Endodermal cell (in vitro differentiated cells): ENCODE results near the gene OTULIN. TPM values are rescaled to one million over a fixed set of nuclear protein-coding genes. Genes with fewer than 3 reads are reported as not detected.

ENCODE experiments used
- DNase-seq: peaks from one replicate; pipeline ENCODE4 v3.0.0-alpha.2; 2017
- H3K27ac ChIP-seq: 2 replicates; pipeline ENCODE4 v1.5.1; 2013; ENCODE audit warnings: mild to moderate bottlenecking, low read depth, low read length, moderate library complexity
- H3K27me3 ChIP-seq: 2 replicates; pipeline ENCODE4 v1.6.1; 2013; ENCODE audit warnings: mild to moderate bottlenecking, low read length, moderate library complexity; ENCODE audit not compliant: insufficient read depth, control insufficient read depth, poor library complexity, severe bottlenecking
- H3K36me3 ChIP-seq: 2 replicates; pipeline ENCODE4 v1.7.0; 2013; ENCODE audit warnings: mild to moderate bottlenecking, low read length, moderate library complexity; ENCODE audit not compliant: control insufficient read depth, insufficient read depth
- H3K4me1 ChIP-seq: one replicate; pipeline ENCODE4 v1.7.0; 2013; ENCODE audit warnings: low read length; ENCODE audit not compliant: control insufficient read depth, insufficient read depth
- H3K4me3 ChIP-seq: 2 replicates; pipeline ENCODE4 v1.5.1; 2013; ENCODE audit warnings: mild to moderate bottlenecking, low read length, moderate library complexity
- H3K9ac ChIP-seq: 2 replicates; pipeline ENCODE4 v1.6.1; 2013; ENCODE audit warnings: mild to moderate bottlenecking, low read length, moderate library complexity; ENCODE audit not compliant: poor library complexity, severe bottlenecking; ENCODE audit errors: extremely low read depth
- H3K9me3 ChIP-seq: 2 replicates; pipeline ENCODE4 v1.6.1; 2013; ENCODE audit warnings: mild to moderate bottlenecking, low read length, moderate library complexity; ENCODE audit not compliant: control insufficient read depth
- H3K27ac Mint-ChIP-seq: 2 replicates; pipeline ENCODE4 v1.8.0; 2020; ENCODE audit warnings: mixed read lengths
- H3K27me3 Mint-ChIP-seq: 2 replicates; pipeline ENCODE4 v1.8.0; 2021; ENCODE audit warnings: mild to moderate bottlenecking, mixed read lengths; ENCODE audit not compliant: insufficient read depth
- H3K36me3 Mint-ChIP-seq: 2 replicates; pipeline ENCODE4 v1.8.0; 2020; ENCODE audit warnings: low read depth, mixed read lengths
- H3K4me1 Mint-ChIP-seq: 2 replicates; pipeline ENCODE4 v1.8.0; 2020; ENCODE audit warnings: mixed read lengths
- H3K4me3 Mint-ChIP-seq: 2 replicates; pipeline ENCODE4 v1.8.0; 2020; ENCODE audit warnings: mild to moderate bottlenecking, moderate library complexity, mixed read lengths
- H3K9me3 Mint-ChIP-seq: 2 replicates; pipeline ENCODE4 v1.8.0; 2020; ENCODE audit warnings: mild to moderate bottlenecking, mixed read lengths
- WGBS, 2 experiments: methylation state at CpG; one replicate each; pipeline versions ENCODE4 v1.1.5 to v1.1.7; 2013; ENCODE audit warnings: missing lambda C conversion rate in 2 of 2, mixed read lengths in 1 of 2; ENCODE audit not compliant: insufficient coverage in 1 of 2, insufficient read length in 1 of 2; 5-methylcytosine and 5-hydroxymethylcytosine counted together
- total RNA-seq, 2 donors: library from RNA; stranded (reverse); fragmentation: NEBNext Ultra II Directional in 1 of 2; extraction: Animal tissue kit (Norgen Biotek cat#: 25700) in 1 of 2; gene quantifications; 2 replicates in 1 of 2; 3 replicates in 1 of 2; pipeline ENCODE4 v1.2.1, GENCODE V29; 2021
- TF ChIP-seq, protein P1 (sequence below): fragments of 200-600 bp; sonication (generic); conservative IDR thresholded peaks from 2 replicates; pipeline ENCODE4 v1.5.0; 2021; ENCODE audit warnings: antibody characterized with exemption, mild to moderate bottlenecking

Gene OTULIN
- total RNA-seq, 2 donors from 2014 or later: 36.4 to 43.2 TPM

DNA sequence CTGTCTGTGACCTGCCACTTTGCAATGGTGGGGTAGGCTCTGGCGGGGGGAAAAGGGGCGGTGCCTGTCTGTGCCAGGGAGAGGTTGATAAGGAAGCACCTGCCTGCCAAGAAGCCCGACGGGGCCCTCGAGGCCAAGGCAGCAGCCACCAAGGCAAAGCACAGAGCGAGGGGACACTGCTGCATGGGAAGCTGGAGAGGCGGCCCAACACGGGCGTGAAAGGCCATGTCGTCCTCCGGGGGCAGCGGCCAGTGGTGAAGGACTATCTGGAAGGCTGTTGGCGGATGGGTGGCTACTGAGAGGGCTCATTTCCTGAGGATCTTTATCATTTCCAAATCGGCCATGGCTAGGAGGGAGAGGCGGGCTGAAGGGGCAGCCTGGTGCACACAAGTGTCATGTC is 66.4 kb downstream of the OTULIN start:
- H3K4me1 Mint-ChIP-seq: peaks cover 33% of the 10 kb centered on the region
- no peak overlapping the region for H3K27ac ChIP-seq
- no peak overlapping the region for H3K27ac Mint-ChIP-seq
- H3K4me1 ChIP-seq: peaks cover 17% of the 10 kb centered on the region
- H3K36me3 Mint-ChIP-seq: no peaks in the 10 kb centered on the region
- WGBS, 2 experiments: 93 to 97% methylated on average over 7 to 15 of the region's 15 CpGs
- H3K36me3 ChIP-seq: no peaks in the 10 kb centered on the region
- H3K9me3 Mint-ChIP-seq: no peaks in the 10 kb centered on the region
- no peaks in the 10 kb centered on the region for H3K27me3 ChIP-seq
- H3K4me3 ChIP-seq: no peak overlapping the region
- H3K9me3 ChIP-seq: no peaks in the 10 kb centered on the region
- no peak overlapping the region for H3K9ac ChIP-seq
- DNase-seq: no peak
- TF ChIP-seq, protein P1, sequence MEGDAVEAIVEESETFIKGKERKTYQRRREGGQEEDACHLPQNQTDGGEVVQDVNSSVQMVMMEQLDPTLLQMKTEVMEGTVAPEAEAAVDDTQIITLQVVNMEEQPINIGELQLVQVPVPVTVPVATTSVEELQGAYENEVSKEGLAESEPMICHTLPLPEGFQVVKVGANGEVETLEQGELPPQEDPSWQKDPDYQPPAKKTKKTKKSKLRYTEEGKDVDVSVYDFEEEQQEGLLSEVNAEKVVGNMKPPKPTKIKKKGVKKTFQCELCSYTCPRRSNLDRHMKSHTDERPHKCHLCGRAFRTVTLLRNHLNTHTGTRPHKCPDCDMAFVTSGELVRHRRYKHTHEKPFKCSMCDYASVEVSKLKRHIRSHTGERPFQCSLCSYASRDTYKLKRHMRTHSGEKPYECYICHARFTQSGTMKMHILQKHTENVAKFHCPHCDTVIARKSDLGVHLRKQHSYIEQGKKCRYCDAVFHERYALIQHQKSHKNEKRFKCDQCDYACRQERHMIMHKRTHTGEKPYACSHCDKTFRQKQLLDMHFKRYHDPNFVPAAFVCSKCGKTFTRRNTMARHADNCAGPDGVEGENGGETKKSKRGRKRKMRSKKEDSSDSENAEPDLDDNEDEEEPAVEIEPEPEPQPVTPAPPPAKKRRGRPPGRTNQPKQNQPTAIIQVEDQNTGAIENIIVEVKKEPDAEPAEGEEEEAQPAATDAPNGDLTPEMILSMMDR: peak; percentile 35
- H3K4me3 Mint-ChIP-seq: no peak overlapping the region
- H3K27me3 Mint-ChIP-seq: no peaks in the 10 kb centered on the region

DNA sequence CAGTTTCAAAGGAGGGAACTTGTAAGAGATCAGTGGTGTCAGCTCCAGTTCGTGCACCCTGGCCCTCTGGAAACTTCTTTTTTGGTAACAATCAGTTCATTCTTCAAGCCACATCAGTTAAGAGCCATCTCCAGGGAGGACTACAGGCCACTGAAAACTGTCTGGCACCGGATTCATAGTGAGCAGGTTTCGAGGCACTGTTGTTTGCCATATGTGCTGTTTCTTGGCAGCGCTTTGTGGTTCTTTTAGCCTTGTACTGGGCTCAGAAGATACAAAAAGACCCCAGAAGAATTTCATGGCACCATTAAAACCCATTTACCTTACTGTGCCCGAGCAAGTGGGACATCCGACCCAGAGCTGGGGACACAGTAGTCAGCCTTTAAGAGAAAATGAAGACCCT is 68.5 kb downstream of the OTULIN start:
- no peak overlapping the region for H3K4me3 Mint-ChIP-seq
- DNase-seq: no peak
- H3K9ac ChIP-seq: no peak overlapping the region
- no peaks in the 10 kb centered on the region for H3K36me3 Mint-ChIP-seq
- H3K4me1 Mint-ChIP-seq: peaks cover 18% of the 10 kb centered on the region
- no peaks in the 10 kb centered on the region for H3K9me3 Mint-ChIP-seq
- no peaks in the 10 kb centered on the region for H3K9me3 ChIP-seq
- TF ChIP-seq, protein P1: no peak
- no peak overlapping the region for H3K27ac Mint-ChIP-seq
- no peak overlapping the region for H3K27ac ChIP-seq
- no peaks in the 10 kb centered on the region for H3K36me3 ChIP-seq
- peaks cover 8% of the 10 kb centered on the region for H3K4me1 ChIP-seq
- 89 to 100% methylated on average over 4 to 6 of the region's 6 CpGs for WGBS, 2 experiments
- no peak overlapping the region for H3K4me3 ChIP-seq
- no peaks in the 10 kb centered on the region for H3K27me3 ChIP-seq
- no peaks in the 10 kb centered on the region for H3K27me3 Mint-ChIP-seq

DNA sequence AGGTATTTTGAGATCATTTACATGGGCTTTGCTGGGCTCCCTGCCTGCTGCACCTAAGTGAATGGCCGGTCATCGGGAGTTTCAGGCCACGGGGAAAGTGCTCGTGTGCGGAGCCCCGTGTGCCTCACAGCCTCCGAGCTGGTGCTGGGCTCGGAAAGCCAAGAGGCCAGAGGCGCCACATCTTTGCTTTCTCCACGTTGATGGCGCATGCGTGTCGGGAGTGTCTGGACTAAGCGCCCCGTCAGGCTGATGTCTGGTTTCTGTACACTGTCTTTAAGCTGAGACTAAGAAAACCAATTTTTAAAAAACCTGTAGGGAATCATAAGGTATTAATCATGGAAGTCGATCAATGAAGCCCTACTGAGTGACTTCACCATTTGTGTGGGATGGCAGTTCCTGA is 69.1 kb downstream of the OTULIN start:
- no peaks in the 10 kb centered on the region for H3K36me3 ChIP-seq
- H3K4me1 Mint-ChIP-seq: peaks cover 11% of the 10 kb centered on the region
- H3K27me3 Mint-ChIP-seq: no peaks in the 10 kb centered on the region
- H3K36me3 Mint-ChIP-seq: no peaks in the 10 kb centered on the region
- H3K27ac Mint-ChIP-seq: no peak overlapping the region
- WGBS, 2 experiments: 95 to 100% methylated on average over 9 to 16 of the region's 16 CpGs
- H3K4me1 ChIP-seq: peaks cover 2% of the 10 kb centered on the region
- no peak overlapping the region for H3K4me3 ChIP-seq
- H3K9ac ChIP-seq: no peak overlapping the region
- H3K27ac ChIP-seq: no peak overlapping the region
- no peaks in the 10 kb centered on the region for H3K9me3 ChIP-seq
- H3K27me3 ChIP-seq: no peaks in the 10 kb centered on the region
- TF ChIP-seq, protein P1: no peak
- no peaks in the 10 kb centered on the region for H3K9me3 Mint-ChIP-seq
- no peak overlapping the region for H3K4me3 Mint-ChIP-seq
- DNase-seq: no peak
